HG03460 (cell line): ENCODE results near the gene RARG.

Experiments used
- ATAC-seq: cut with Tn5 transposase; IDR thresholded peaks from one replicate; pipeline ENCODE4 v1.9.1; 2021; ENCODE audit not compliant: unreplicated experiment

RARG gene

GRCh38 chr12:53245286-53245685 is 13.3 kb upstream of the RARG start:
- no peak for ATAC-seq

GRCh38 chr12:53244337-53244736 is 12.3 kb upstream of the RARG start:
- no peak for ATAC-seq

DNA sequence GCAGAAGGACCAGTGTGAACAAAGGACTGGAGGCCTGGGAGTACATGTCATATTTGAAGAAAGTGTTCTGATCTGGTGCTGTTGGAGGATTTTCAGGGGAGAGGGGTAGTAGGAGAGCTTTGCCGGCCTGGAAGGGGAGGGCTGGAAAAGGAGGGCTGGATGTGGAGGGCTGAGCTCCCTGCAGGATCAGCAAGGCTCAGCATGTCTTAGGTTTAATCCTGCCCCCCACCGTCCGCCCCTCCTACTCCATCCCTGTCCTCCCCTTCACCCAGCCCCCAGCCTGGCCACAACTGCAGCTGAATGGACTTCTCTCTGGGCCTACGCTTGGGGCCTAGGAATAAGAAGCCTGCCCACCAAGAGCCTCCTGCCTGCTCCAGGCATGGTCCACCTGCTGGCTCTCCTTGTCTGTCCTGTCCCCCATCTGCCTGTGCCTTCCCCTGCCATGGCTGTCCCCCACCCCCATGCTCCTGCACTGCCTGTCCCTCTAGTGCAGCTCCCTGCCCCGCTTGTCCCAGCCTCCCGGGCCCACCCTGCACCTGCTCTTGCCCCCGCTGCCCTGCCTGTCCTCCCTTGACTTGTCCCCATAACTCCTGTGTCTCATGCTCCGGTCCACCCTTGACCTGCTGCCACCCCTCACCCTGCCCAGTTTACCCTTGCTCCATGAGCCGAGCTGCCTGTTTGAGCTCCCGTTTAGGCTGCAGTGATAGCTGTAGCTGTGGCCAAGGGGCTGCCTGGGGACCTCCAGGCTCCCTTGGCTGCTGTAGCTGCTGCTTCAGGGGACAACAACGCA is 9.8 kb upstream of the RARG start:
- ATAC-seq, result no peak

GRCh38 chr12:53239643-53240258 is 7.7 kb upstream of the RARG start:
- ATAC-seq, result no peak

- ATAC-seq, result no peak
Measured at GRCh38 chr12:53236443-53237111, 4.6 kb upstream of the RARG start.

DNA sequence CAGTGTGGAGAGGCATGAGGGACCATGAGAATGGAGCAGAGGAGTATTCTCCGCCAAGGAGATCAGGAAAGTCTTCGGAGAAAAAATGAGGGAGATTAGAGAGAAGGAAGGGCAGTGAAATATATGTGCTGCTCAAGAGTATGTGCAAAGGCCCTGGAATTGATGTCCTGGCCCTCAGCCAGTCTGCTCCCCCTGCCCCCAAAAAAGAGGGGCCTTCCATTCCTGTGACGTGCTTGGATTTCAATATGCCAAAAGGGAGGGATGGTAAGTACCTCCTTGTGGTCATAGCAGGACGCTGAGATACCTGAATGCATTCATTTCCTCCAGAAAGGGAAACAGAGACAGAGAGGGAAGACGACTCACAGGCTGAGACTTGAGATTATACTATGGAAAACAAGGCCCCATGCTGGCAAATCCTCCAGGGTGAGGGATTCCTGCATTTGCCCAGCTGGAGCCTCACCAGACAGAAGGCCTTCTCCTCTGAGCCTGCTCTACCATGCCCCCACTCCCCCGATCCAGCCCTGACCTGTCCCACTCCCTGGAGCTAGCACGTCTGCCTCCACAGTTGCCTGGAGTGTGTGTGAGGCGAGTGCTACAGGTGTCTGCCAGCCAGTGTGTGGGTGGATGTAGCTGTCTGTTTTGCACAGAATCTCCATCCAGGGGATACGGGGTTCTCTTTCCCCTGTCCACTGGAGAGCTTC is 3.9 kb upstream of the RARG start:
- ATAC-seq, result no peak

DNA sequence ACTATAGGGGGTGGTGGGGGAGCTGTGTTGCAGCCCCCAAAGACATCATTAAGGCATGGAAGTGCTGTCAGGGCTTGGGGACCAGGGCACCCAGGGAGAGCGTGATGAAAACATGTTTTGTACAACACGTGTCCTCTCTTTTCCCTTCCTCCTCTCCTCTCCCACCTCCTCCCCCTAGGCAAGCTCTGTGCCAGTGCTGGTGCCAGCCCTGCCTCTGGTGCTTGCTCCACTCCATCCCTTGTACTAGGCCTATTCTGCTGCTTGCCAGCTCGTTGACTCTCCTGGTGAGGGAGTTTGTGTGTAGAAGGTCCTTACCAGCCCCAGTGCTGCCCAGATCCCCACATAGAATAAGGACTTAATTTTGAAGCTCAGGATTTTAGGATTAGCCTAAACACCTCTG is 3.2 kb upstream of the RARG start:
- no peak for ATAC-seq

DNA sequence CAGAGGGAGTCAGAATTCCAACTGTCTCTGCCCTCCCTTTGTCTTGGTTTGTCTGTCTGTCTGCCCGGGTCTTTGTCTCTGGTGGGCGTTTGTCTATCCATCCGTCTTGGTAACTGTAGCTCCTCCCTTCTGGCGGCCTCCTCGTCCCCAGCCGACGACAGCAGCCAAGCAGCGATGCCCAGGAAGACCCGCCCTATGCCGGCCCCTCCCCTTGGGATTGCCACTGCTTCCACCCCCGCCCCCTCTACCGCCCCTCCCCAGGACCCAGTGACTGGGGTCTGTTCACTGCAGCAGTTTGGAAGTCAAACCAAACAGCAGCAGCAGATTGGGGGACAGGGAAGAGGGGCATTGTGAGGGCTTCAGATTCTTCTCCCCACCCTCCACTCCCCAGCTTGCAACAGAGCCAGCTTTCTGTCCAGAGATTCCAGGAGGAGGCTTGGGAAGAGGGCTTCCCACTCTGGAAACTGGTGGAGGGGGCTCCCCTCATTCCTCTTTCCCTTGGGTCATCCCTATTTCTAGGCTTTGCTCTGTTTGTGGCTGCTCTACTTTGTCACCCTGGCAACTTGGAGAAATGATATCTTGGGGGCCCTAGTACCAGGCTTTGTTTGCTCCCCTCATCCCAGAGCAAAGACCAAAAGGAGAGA is 2.4 kb upstream of the RARG start:
- no peak for ATAC-seq

DNA sequence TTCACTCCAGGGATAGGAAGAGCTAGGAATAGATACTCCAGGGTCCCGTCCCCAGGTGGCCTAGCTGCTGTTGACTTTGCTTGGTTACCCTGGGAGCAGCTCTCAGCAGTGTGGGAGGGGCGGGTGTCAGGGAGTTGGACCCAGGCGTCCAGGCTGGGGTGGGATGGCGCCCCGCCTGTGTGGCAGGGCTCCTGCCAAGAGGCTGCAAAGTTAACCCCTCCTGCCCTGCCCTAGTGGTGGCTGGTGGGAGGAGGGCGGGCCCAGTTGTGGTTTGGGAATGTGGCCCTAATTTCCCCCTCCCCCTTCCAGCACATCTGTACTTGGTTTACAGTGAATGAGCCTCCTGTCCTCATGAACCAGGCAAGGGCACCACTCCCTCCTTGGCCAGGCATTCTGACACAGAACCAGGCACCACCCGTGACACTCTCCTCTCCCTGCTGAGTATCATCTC is 1.7 kb upstream of the RARG start:
- ATAC-seq, result no peak

GRCh38 chr12:53232646-53233461 is 845 bp upstream of the RARG start:
- ATAC-seq, result no peak

GRCh38 chr12:53231671-53231920 is 413 bp downstream of the RARG start:
- ATAC-seq, result no peak

DNA sequence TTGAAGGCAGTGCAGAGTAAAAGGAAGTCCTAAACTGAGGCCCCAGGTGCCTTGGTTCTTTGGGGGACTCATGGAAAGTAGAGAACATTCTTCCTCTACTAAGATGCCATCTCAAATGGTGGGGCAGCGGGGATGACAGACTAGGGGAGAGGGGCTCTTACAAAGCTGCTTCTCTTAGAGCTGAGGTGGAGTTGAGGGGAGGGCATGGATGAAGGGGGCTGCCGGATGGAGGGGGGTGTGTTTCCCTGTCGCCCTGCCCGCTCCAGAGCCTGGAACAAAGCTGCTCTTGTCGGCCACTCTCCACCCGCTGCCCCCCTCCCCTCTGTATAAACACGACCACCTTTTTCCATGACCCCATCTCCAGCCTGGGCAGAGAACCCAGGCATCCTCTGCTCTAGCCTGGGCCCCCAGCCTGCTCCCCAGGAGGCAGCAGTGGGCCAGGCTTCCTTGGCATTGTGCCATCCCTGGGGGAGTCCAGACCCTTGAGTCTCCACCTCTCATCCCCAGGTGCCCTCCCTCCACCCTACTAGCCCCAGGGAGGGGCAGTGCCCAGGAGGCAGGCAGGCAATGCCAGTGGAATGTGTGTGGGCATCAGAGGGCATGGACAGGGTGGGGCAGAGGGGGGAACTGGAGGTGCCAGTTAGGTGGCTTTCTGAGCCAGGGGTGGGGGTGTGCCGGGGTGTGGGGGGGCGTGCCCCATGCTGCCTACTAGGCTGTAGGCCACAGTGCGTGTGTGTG is 1.7 kb downstream of the RARG start:
- ATAC-seq, result no peak

GRCh38 chr12:53229454-53229853 is 2.6 kb downstream of the RARG start:
- no peak for ATAC-seq

DNA sequence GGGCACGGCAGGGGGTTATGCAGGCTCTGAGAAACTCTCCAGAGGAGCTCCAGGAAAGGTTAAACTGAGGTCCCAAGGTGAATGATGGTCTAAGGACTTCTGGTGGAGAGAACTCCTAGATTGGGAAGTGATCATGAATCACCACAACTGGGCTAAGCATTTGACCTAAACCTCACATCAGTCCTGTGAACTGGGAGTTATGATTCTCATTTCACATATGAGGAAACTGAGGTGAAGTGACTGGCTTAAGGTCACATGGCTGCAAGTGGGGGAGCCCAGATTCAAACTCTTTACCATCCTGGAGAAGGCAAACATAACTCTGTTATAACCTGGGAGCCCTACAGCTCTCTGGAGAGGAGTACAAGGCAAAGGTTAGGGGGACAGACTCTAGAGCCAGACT is 4.2 kb downstream of the RARG start:
- ATAC-seq, result no peak

DNA sequence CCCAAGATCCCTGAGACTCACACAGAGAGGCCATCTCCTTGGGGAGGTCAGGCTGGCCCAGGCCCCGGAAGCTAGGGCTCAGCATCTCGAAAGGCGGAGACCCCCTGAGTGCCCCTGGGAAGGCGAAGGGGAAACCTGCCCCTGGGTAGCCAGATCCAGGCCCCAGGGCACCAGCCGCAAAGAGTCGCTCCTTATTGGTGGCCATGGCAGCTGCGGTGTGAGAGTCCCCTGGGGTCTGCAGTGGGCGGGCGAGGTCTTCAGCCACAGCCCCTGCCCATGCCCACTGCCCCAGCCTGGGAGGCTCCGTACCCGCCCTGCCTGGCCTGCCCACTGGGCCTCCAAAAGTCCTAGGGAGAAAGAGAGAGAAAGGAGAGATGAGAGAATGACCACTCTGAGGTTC is 4.7 kb downstream of the RARG start:
- ATAC-seq, result no peak

GRCh38 chr12:53226815-53227214 is 5.2 kb downstream of the RARG start:
- no peak for ATAC-seq

DNA sequence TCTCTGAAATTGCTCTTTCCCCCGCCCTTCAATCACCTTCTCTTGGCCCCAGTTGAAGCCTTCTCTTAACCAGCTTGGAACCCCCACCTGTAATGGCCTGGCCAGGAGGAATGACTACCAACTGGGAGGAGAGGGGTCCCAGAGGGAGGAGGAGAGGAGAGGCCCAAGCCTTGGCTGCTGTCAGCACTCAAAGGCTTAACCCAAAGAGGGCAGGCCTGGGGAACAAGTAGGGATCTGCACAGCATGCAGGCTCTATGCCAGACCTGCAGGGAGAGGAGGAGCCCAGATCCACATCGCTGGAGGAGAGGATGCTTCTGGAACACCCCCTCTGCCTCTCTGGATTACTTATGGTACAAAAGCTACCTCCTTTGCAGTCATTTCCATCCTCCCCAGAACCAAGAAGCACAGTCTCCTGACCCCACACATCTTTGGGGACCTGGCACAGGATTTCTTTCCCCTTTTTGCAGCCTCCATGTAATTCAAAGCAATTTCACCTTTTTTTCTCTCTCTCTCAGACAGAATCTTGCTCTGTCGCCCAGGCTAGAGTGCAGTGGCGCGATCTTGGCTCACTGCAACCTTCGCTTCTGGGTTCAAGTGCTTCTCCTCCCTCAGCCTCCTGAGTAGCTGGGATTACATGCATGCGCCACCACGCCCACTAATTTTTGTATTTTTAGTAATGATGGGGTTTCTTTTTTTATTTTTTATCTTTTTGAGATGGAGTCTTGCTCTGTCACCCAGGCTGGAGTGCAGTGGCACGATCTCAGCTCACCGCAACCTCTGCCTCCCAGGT is 6.2 kb downstream of the RARG start:
- ATAC-seq, result no peak

GRCh38 chr12:53224897-53225634 is 6.9 kb downstream of the RARG start:
- ATAC-seq, result no peak
